Keratinocyte (primary cell): ENCODE data around the gene BDKRB1. TPM values are rescaled to one million over a fixed set of nuclear protein-coding genes. Genes with fewer than 3 reads are reported as not detected.

ENCODE experiments used
- DNase-seq: peaks from one replicate; pipeline ENCODE4 v3.0.0-alpha.2; 2011; ENCODE audit warnings: low read depth, missing footprints, low spot score
- FAIRE-seq: peaks from 2 replicates; lab custom pipeline; 2011; peaks lifted over from hg19 to GRCh38; lab: Jason Lieb, UNC
- H2AFZ ChIP-seq: 2 replicates; pipeline ENCODE4 v1.6.0; 2012; ENCODE audit warnings: low read length, control low read depth, inconsistent platforms; ENCODE audit not compliant: control insufficient read depth
- H3K27ac ChIP-seq: 2 replicates; pipeline ENCODE4 v1.5.1; 2011; ENCODE audit warnings: low read length; ENCODE audit not compliant: control insufficient read depth, insufficient read depth
- H3K27me3 ChIP-seq: 3 replicates; pipeline ENCODE4 v1.6.0; 2011; ENCODE audit warnings: low read length; ENCODE audit not compliant: control insufficient read depth, insufficient read depth; ENCODE audit errors: extremely low read depth
- H3K36me3 ChIP-seq, 2 experiments: 2 replicates in 1 of 2; 3 replicates in 1 of 2; pipeline ENCODE4 v1.5.1; 2011; ENCODE audit warnings: low read length in 2 of 2, mild to moderate bottlenecking in 1 of 2; ENCODE audit not compliant: control insufficient read depth in 2 of 2, insufficient read depth in 2 of 2; ENCODE audit errors: extremely low read depth in 1 of 2
- H3K4me1 ChIP-seq: 3 replicates; pipeline ENCODE4 v1.5.1; 2011; ENCODE audit warnings: low read length; ENCODE audit not compliant: control insufficient read depth, insufficient read depth; ENCODE audit errors: extremely low read depth
- H3K4me2 ChIP-seq: 3 replicates; pipeline ENCODE4 v1.6.0; 2011; ENCODE audit warnings: low read depth, low read length; ENCODE audit not compliant: control insufficient read depth, insufficient read depth; ENCODE audit errors: extremely low read depth
- H3K4me3 ChIP-seq, 3 experiments: fragments of 200-600 bp in 1 of 3; sonication (generic) in 1 of 3; 2 replicates in 2 of 3; 3 replicates in 1 of 3; pipeline ENCODE4 v1.5.1; 2011 to 2016; ENCODE audit warnings: low read length in 3 of 3, mild to moderate bottlenecking in 3 of 3, control low read depth in 2 of 3, inconsistent platforms in 1 of 3, low read depth in 1 of 3, mixed read lengths in 1 of 3, mixed run types in 1 of 3, moderate library complexity in 1 of 3; ENCODE audit not compliant: control insufficient read depth in 2 of 3, insufficient read depth in 2 of 3; ENCODE audit errors: extremely low read depth in 1 of 3
- H3K79me2 ChIP-seq: 2 replicates; pipeline ENCODE4 v1.6.0; 2012; ENCODE audit warnings: low read length; ENCODE audit not compliant: control insufficient read depth, insufficient read depth
- H3K9ac ChIP-seq: 3 replicates; pipeline ENCODE4 v1.6.0; 2011; ENCODE audit warnings: low read length; ENCODE audit not compliant: control insufficient read depth, insufficient read depth; ENCODE audit errors: extremely low read depth
- H3K9me1 ChIP-seq: 3 replicates; pipeline ENCODE4 v1.6.0; 2011; ENCODE audit warnings: low read length; ENCODE audit not compliant: control insufficient read depth, insufficient read depth; ENCODE audit errors: extremely low read depth
- H3K9me3 ChIP-seq: 2 replicates; pipeline ENCODE4 v1.5.1; 2012; ENCODE audit warnings: low read depth, low read length; ENCODE audit not compliant: control insufficient read depth
- H4K20me1 ChIP-seq: 3 replicates; pipeline ENCODE4 v1.6.0; 2011; ENCODE audit warnings: low read length; ENCODE audit not compliant: control insufficient read depth, insufficient read depth; ENCODE audit errors: extremely low read depth
- CTCF ChIP-seq, 3 experiments: IDR thresholded peaks in 1 of 3; conservative IDR thresholded peaks in 1 of 3; optimal IDR thresholded peaks in 1 of 3; 2 replicates in 2 of 3; 3 replicates in 1 of 3; pipeline versions ENCODE3 to v1.5.1; 2011; ENCODE audit warnings: low read length in 3 of 3, mild to moderate bottlenecking in 3 of 3, moderate library complexity in 2 of 3, control low read depth in 1 of 3, inconsistent platforms in 1 of 3; ENCODE audit not compliant: insufficient read depth in 2 of 3; ENCODE audit errors: extremely low read depth in 1 of 3
- EZH2 ChIP-seq: IDR thresholded peaks from one replicate; pipeline ENCODE4 v1.6.1; 2012; ENCODE audit warnings: inconsistent platforms, mild to moderate bottlenecking, low read length, moderate library complexity
- dilution Hi-C: fragments of 300-500 bp; cut with MboI; formaldehyde crosslinking; loops from one replicate; pipeline ENCODE4 v1.7.0; 2020; ENCODE audit warnings: low sequenced_read_pairs; ENCODE audit not compliant: extremely low pct_ligation_motif_present
- polyA plus RNA-seq, 5 experiments: library from polyadenylated mRNA; depleted of rRNA in 3 of 5; stranded (reverse) in 3 of 5; stranded (forward) in 1 of 5; unstranded in 1 of 5; fragments of >200 nt; gene quantifications; 1 replicate in 1 of 5; 2 replicates in 3 of 5; 3 replicates in 1 of 5; pipeline versions ENCODE4 v1.2.1 to v1.2.3, GENCODE V29; 2011 to 2012; ENCODE audit warnings: missing spikeins in 2 of 5, low read depth in 1 of 5, low replicate concordance in 1 of 5

Gene BDKRB1
- polyA plus RNA-seq, 1 donor (not counting 4 experiments of a cell fraction or from before 2014, with no cell fraction given), result 3.4 TPM

GRCh38 chr14:96261772-96262655 lies 6.0 kb downstream of the BDKRB1 start:
- no peak overlapping the region for H2AFZ ChIP-seq
- dilution Hi-C loops, result no loop called here
- no peaks in the 10 kb centered on the region for H3K9me3 ChIP-seq
- H3K9me1 ChIP-seq, result no peaks in the 10 kb centered on the region
- H3K9ac ChIP-seq, result no peak overlapping the region
- H3K27ac ChIP-seq, result no peak overlapping the region
- H3K36me3 ChIP-seq, result no peaks in the 10 kb centered on the region
- FAIRE-seq, result no peak
- DNase-seq, result no peak
- no peaks in the 10 kb centered on the region for H4K20me1 ChIP-seq
- H3K27me3 ChIP-seq, result no peaks in the 10 kb centered on the region
- H3K79me2 ChIP-seq, result no peaks in the 10 kb centered on the region
- no peak overlapping the region for H3K4me2 ChIP-seq
- no peak overlapping the region for H3K4me3 ChIP-seq
- TF ChIP-seq CTCF (optimal IDR thresholded peaks at IDR 0.05 in 1 of 3, IDR thresholded peaks at IDR 0.05 in 1 of 3, conservative IDR thresholded peaks at IDR 0.05 in 1 of 3; ENCODE audit: extremely low read depth in 1 of 3, insufficient read depth in 2 of 3, low read length in 3 of 3) (no peak), EZH2 (no peak)
- peaks cover 4% of the 10 kb centered on the region for H3K4me1 ChIP-seq

DNA sequence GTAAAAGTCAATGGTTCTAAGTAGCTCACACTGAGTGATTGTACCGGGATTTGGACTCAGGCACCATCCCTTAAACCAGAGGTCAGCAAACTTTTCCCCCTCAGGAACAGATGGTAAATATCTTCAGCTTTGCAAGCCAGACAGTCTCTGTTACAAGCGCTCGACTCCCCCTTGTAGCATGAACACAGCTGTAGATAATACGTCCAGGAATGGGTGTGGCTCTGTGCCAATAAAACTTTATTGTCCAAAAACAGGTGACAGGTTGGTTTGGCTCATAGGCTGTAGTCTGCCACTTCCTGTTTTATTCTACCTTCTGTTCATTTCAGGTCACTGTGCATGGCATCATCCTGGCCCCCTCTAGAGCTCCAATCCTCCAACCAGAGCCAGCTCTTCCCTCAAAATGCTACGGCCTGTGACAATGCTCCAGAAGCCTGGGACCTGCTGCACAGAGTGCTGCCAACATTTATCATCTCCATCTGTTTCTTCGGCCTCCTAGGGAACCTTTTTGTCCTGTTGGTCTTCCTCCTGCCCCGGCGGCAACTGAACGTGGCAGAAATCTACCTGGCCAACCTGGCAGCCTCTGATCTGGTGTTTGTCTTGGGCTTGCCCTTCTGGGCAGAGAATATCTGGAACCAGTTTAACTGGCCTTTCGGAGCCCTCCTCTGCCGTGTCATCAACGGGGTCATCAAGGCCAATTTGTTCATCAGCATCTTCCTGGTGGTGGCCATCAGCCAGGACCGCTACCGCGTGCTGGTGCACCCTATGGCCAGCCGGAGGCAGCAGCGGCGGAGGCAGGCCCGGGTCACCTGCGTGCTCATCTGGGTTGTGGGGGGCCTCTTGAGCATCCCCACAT lies 7.6 kb downstream of the BDKRB1 start:
- Histone ChIP-seq H2AFZ (no peak overlapping the region), H3K27ac (no peak overlapping the region), H3K9me1 (no peaks in the 10 kb centered on the region), H3K4me1 (peaks cover 18% of the 10 kb centered on the region), H3K9me3 (no peaks in the 10 kb centered on the region), H3K27me3 (no peaks in the 10 kb centered on the region), H3K4me3 (no peak overlapping the region), H3K4me2 (no peak overlapping the region), H3K79me2 (no peaks in the 10 kb centered on the region), H3K36me3 (no peaks in the 10 kb centered on the region), H4K20me1 (no peaks in the 10 kb centered on the region), H3K9ac (no peak overlapping the region)
- FAIRE-seq (no peak), DNase-seq (no peak)
- TF ChIP-seq EZH2 (no peak), CTCF (optimal IDR thresholded peaks at IDR 0.05 in 1 of 3, IDR thresholded peaks at IDR 0.05 in 1 of 3, conservative IDR thresholded peaks at IDR 0.05 in 1 of 3; ENCODE audit: extremely low read depth in 1 of 3, insufficient read depth in 2 of 3, low read length in 3 of 3) (no peak)
- dilution Hi-C loops, result no loop called here
